WTC11 (cell line): ENCODE results near the gene NOTUM.

Experiments
- MAX ChIP-seq: sonication (generic); formaldehyde crosslinking; IDR thresholded peaks from 2 replicates; pipeline ENCODE4 v1.8.0; 2022; ENCODE audit warnings: mild to moderate bottlenecking, missing genetic modification reagents
- MXD4 ChIP-seq: fragments of 250-450 bp; sonication (Bioruptor Pico); IDR thresholded peaks from 2 replicates; pipeline ENCODE4 v1.8.0; 2021; ENCODE audit warnings: mild to moderate bottlenecking, moderate library complexity, borderline replicate concordance
- SMAD4 ChIP-seq: sonication (generic); formaldehyde crosslinking; IDR thresholded peaks from 2 replicates; pipeline ENCODE4 v1.8.0; 2022; ENCODE audit warnings: mild to moderate bottlenecking, missing genetic modification reagents
- TEAD4 ChIP-seq: sonication (generic); formaldehyde crosslinking; IDR thresholded peaks from 2 replicates; pipeline ENCODE4 v1.8.0; 2022; ENCODE audit warnings: mild to moderate bottlenecking, missing genetic modification reagents
- TF ChIP-seq, protein P1 (sequence below): fragments of 200-600 bp; IDR thresholded peaks from 2 replicates; pipeline ENCODE4 v1.8.0; 2022; ENCODE audit warnings: antibody characterized with exemption

DNA sequence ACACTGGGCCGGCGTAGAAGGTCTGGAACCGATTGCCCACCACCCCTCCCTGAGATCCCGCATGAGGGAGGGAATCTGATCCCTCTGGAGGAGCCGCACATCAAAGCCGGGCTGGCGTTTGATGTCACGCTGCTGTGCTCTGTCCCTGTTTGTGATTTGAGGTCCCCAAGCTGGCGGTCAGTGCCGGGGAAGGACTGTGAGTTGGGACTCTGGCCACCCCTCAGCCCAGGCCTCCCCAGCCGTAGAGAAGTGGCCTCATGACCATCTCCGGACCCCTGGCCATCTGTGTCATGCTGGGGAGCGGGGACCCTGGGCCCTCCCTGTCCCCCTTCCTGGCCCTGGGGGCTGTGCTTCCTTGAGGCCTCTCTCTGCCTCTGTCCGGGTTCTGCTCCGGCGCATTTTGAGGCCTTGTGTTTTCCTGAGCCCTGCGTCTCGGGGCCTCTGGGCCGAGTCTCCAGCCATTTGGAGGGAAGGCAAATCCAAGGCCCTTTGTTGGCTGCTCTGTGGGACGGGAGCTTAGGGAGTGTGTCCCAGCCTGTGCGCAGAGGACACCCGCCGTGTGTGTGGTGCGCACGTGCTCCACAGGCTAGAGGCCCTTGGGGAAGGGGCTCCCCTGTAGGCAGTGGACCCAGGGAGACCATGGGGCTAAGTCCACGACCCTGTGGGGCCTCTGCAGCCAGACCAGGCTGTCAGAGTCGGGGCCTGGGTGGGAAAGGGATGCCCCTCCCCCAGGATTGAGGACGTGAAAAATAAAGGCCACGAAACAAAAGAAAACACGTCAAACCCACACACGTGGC lies 31.5 kb upstream of the NOTUM start:
- TF ChIP-seq, protein P1, sequence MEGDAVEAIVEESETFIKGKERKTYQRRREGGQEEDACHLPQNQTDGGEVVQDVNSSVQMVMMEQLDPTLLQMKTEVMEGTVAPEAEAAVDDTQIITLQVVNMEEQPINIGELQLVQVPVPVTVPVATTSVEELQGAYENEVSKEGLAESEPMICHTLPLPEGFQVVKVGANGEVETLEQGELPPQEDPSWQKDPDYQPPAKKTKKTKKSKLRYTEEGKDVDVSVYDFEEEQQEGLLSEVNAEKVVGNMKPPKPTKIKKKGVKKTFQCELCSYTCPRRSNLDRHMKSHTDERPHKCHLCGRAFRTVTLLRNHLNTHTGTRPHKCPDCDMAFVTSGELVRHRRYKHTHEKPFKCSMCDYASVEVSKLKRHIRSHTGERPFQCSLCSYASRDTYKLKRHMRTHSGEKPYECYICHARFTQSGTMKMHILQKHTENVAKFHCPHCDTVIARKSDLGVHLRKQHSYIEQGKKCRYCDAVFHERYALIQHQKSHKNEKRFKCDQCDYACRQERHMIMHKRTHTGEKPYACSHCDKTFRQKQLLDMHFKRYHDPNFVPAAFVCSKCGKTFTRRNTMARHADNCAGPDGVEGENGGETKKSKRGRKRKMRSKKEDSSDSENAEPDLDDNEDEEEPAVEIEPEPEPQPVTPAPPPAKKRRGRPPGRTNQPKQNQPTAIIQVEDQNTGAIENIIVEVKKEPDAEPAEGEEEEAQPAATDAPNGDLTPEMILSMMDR, result no peak
- TF ChIP-seq MXD4, result no peak
- no peak for TF ChIP-seq MAX (CRISPR knock-in tag)
- no peak for TF ChIP-seq TEAD4 (CRISPR knock-in tag)
- TF ChIP-seq SMAD4 (CRISPR knock-in tag), result no peak
